HG03097 (cell line): ENCODE data around the gene MED31.
"Not testable (repeated sequence)": the region's sequence is repeated elsewhere in the genome, so short reads cannot be mapped to it uniquely, and the experiment has no call there.

Experiments used
- ATAC-seq: cut with Tn5 transposase; IDR thresholded peaks from one replicate; pipeline ENCODE4 v1.9.1; 2021; ENCODE audit not compliant: unreplicated experiment, low FRiP score

Gene MED31

GRCh38 chr17:6651354-6651918 lies at the start of gene MED31, which contains the start of gene C17orf100:
Gene MED31, minus strand, starts transcription at chr17:6651605. Its CDS starts 77 bp downstream, at chr17:6651528.
Gene C17orf100, plus strand, starts transcription at chr17:6651762. Its CDS starts 152 bp downstream, at chr17:6651914.
- peak; percentile 85 for ATAC-seq

GRCh38 chr17:6700948-6701307 lies 49.5 kb upstream of the MED31 start:
- no peak for ATAC-seq

- ATAC-seq, result no peak
Measured at GRCh38 chr17:6699997-6700947, 48.9 kb upstream of the MED31 start.

- no peak for ATAC-seq
Measured at GRCh38 chr17:6698004-6698403, 46.6 kb upstream of the MED31 start.

GRCh38 chr17:6696906-6697305 lies 45.5 kb upstream of the MED31 start:
- no peak for ATAC-seq

- no peak for ATAC-seq
Measured at GRCh38 chr17:6695565-6695964, 44.2 kb upstream of the MED31 start.

GRCh38 chr17:6695051-6695450 lies 43.6 kb upstream of the MED31 start:
- ATAC-seq, result no peak

GRCh38 chr17:6691958-6692357 lies 40.6 kb upstream of the MED31 start:
- ATAC-seq, result not testable (repeated sequence)

- ATAC-seq, result no peak
Measured at GRCh38 chr17:6691546-6691945, 40.1 kb upstream of the MED31 start.

GRCh38 chr17:6690641-6691040 lies 39.2 kb upstream of the MED31 start:
- no peak for ATAC-seq

- ATAC-seq, result no peak
Measured at GRCh38 chr17:6688944-6689343, 37.5 kb upstream of the MED31 start.

- no peak for ATAC-seq
Measured at GRCh38 chr17:6686026-6686425, 34.6 kb upstream of the MED31 start.

- ATAC-seq, result no peak
Measured at GRCh38 chr17:6684881-6685767, 33.7 kb upstream of the MED31 start.

- ATAC-seq, result no peak
Measured at GRCh38 chr17:6684460-6684783, 33.0 kb upstream of the MED31 start.

GRCh38 chr17:6683730-6684459 lies 32.5 kb upstream of the MED31 start:
- no peak for ATAC-seq

- ATAC-seq, result no peak
Measured at GRCh38 chr17:6683081-6683684, 31.8 kb upstream of the MED31 start.

- no peak for ATAC-seq
Measured at GRCh38 chr17:6682339-6682738, 30.9 kb upstream of the MED31 start.

GRCh38 chr17:6681671-6682070 lies 30.3 kb upstream of the MED31 start:
- no peak for ATAC-seq

- no peak for ATAC-seq
Measured at GRCh38 chr17:6681176-6681575, 29.8 kb upstream of the MED31 start.

GRCh38 chr17:6679241-6679640 lies 27.8 kb upstream of the MED31 start:
- no peak for ATAC-seq
